Caco-2 (cell line): ENCODE measurements around the gene VSX1. TPM values are rescaled to one million over a fixed set of nuclear protein-coding genes. Genes with fewer than 3 reads are reported as not detected.

ENCODE experiments used
- BruUV-seq: library from RNA; stranded (reverse); fragments of 400-500 nt; replicated peaks from 2 replicates; lab custom pipeline; 2021; lab: Mats Ljungman, UMichigan
- CTCF ChIA-PET: fragments of 300-600 bp; sonication (Branson Sonifier 250); formaldehyde crosslinking; loops from one replicate; lab custom pipeline; 2022; ENCODE audit warnings: antibody characterized with exemption; lab: Charles Lee
- POLR2A ChIA-PET: fragments of 300-600 bp; sonication (Branson Sonifier 250); formaldehyde crosslinking; loops from one replicate; lab custom pipeline; 2022; ENCODE audit warnings: antibody characterized with exemption; lab: Charles Lee
- DNase-seq, 2 experiments: peaks; one replicate each; pipeline versions ENCODE4 v3.0.0 to v3.0.0-alpha.2; 2020 to 2022
- H3K27me3 ChIP-seq: replicated peaks from 2 replicates; pipeline ENCODE4 v1.6.0; 2011; ENCODE audit warnings: low read length; ENCODE audit not compliant: control insufficient read depth, insufficient read depth
- H3K36me3 ChIP-seq: 2 replicates; pipeline ENCODE4 v1.5.1; 2011; ENCODE audit warnings: low read length; ENCODE audit not compliant: control insufficient read depth, insufficient read depth
- H3K4me1 ChIP-seq: fragments of 250-450 bp; sonication (Bioruptor Pico); 2 replicates; pipeline ENCODE4 v1.5.1; 2020; ENCODE audit warnings: mild to moderate bottlenecking
- H3K4me3 ChIP-seq: 2 replicates; pipeline ENCODE4 v1.5.1; 2011; ENCODE audit warnings: low read depth, mild to moderate bottlenecking, control low read depth, low read length
- H3K9me3 ChIP-seq: fragments of 250-450 bp; sonication (Bioruptor Pico); 2 replicates; pipeline ENCODE4 v1.5.1; 2020; ENCODE audit warnings: mild to moderate bottlenecking, moderate library complexity
- H3K27ac Mint-ChIP-seq: one replicate; pipeline ENCODE4 v1.8.0; 2022; ENCODE audit warnings: mixed read lengths; ENCODE audit not compliant: unreplicated experiment
- H3K27me3 Mint-ChIP-seq: one replicate; pipeline ENCODE4 v1.8.0; 2022; ENCODE audit warnings: mixed read lengths; ENCODE audit not compliant: insufficient read depth, unreplicated experiment
- H3K36me3 Mint-ChIP-seq: one replicate; pipeline ENCODE4 v1.8.0; 2022; ENCODE audit warnings: mild to moderate bottlenecking, mixed read lengths; ENCODE audit not compliant: insufficient read depth, unreplicated experiment
- H3K4me1 Mint-ChIP-seq: one replicate; pipeline ENCODE4 v1.8.0; 2022; ENCODE audit warnings: low read depth, mixed read lengths; ENCODE audit not compliant: unreplicated experiment
- H3K4me3 Mint-ChIP-seq: one replicate; pipeline ENCODE4 v1.8.0; 2022; ENCODE audit warnings: mild to moderate bottlenecking, moderate library complexity, mixed read lengths; ENCODE audit not compliant: unreplicated experiment
- H3K9me3 Mint-ChIP-seq: one replicate; pipeline ENCODE4 v1.8.0; 2022; ENCODE audit warnings: mixed read lengths; ENCODE audit not compliant: unreplicated experiment
- intact Hi-C: fragments of 100-400 bp; cut with micrococcal nuclease; formaldehyde crosslinking; loops from one replicate; pipeline ENCODE4 v1.10.0; 2022; ENCODE audit not compliant: unreplicated experiment
- total RNA-seq: library from RNA; stranded (reverse); gene quantifications from 2 replicates; pipeline ENCODE4 v1.2.3, GENCODE V29; 2022
- TF ChIP-seq, protein P1 (sequence below), 2 experiments: fragments of 200-600 bp in 1 of 2; IDR thresholded peaks; 1 replicate in 1 of 2; 2 replicates in 1 of 2; pipeline versions ENCODE4 v1.5.1 to v1.8.0; 2011 to 2022; ENCODE audit warnings: antibody characterized with exemption in 1 of 2, control low read depth in 1 of 2, inconsistent platforms in 1 of 2, low read depth in 1 of 2, low read length in 1 of 2, mild to moderate bottlenecking in 1 of 2, moderate library complexity in 1 of 2; ENCODE audit not compliant: insufficient read depth in 1 of 2, severe bottlenecking in 1 of 2, unreplicated experiment in 1 of 2

Gene VSX1
- total RNA-seq, 1 experiment from 2014 or later: not detected

DNA sequence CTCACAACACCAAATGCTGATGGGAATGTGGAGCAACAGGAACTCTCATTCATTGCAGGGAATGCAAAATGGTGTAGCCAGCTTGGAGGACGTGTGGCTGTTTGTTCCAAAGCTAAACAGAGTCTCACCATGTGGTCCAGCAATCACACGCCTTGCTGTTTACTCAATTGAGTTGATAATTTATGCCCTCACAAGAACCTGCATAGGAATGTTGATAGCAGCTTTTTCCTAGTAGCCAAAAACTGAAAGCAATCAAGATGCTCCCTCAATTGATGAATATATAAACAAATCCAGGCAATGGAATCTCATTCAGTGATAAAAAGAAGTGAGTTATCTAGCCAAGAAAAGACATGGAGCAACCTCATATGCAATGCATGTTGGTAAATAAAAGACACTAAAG, 15.6 kb upstream of the VSX1 start:
- Histone ChIP-seq H3K4me1 (peaks cover 2% of the 10 kb centered on the region), H3K27me3 (no peaks in the 10 kb centered on the region), H3K4me3 (no peak overlapping the region), H3K36me3 (no peaks in the 10 kb centered on the region), H3K9me3 (no peaks in the 10 kb centered on the region)
- no peaks in the 10 kb centered on the region for H3K9me3 Mint-ChIP-seq
- CTCF ChIA-PET: no interaction called here
- peaks cover 2% of the 10 kb centered on the region for H3K4me1 Mint-ChIP-seq
- BruUV-seq: no TSS peak
- POLR2A ChIA-PET: no interaction called here
- intact Hi-C loops: no loop called here
- no peak for DNase-seq
- H3K27ac Mint-ChIP-seq: no peak overlapping the region
- no peaks in the 10 kb centered on the region for H3K36me3 Mint-ChIP-seq
- H3K27me3 Mint-ChIP-seq: peaks cover 6% of the 10 kb centered on the region
- no peak overlapping the region for H3K4me3 Mint-ChIP-seq
- TF ChIP-seq, protein P1, sequence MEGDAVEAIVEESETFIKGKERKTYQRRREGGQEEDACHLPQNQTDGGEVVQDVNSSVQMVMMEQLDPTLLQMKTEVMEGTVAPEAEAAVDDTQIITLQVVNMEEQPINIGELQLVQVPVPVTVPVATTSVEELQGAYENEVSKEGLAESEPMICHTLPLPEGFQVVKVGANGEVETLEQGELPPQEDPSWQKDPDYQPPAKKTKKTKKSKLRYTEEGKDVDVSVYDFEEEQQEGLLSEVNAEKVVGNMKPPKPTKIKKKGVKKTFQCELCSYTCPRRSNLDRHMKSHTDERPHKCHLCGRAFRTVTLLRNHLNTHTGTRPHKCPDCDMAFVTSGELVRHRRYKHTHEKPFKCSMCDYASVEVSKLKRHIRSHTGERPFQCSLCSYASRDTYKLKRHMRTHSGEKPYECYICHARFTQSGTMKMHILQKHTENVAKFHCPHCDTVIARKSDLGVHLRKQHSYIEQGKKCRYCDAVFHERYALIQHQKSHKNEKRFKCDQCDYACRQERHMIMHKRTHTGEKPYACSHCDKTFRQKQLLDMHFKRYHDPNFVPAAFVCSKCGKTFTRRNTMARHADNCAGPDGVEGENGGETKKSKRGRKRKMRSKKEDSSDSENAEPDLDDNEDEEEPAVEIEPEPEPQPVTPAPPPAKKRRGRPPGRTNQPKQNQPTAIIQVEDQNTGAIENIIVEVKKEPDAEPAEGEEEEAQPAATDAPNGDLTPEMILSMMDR (IDR thresholded peaks at IDR 0.05; ENCODE audit: insufficient read depth in 1 of 2, low read depth in 1 of 2, low read length in 1 of 2, severe bottlenecking in 1 of 2, unreplicated experiment in 1 of 2): no peak

DNA sequence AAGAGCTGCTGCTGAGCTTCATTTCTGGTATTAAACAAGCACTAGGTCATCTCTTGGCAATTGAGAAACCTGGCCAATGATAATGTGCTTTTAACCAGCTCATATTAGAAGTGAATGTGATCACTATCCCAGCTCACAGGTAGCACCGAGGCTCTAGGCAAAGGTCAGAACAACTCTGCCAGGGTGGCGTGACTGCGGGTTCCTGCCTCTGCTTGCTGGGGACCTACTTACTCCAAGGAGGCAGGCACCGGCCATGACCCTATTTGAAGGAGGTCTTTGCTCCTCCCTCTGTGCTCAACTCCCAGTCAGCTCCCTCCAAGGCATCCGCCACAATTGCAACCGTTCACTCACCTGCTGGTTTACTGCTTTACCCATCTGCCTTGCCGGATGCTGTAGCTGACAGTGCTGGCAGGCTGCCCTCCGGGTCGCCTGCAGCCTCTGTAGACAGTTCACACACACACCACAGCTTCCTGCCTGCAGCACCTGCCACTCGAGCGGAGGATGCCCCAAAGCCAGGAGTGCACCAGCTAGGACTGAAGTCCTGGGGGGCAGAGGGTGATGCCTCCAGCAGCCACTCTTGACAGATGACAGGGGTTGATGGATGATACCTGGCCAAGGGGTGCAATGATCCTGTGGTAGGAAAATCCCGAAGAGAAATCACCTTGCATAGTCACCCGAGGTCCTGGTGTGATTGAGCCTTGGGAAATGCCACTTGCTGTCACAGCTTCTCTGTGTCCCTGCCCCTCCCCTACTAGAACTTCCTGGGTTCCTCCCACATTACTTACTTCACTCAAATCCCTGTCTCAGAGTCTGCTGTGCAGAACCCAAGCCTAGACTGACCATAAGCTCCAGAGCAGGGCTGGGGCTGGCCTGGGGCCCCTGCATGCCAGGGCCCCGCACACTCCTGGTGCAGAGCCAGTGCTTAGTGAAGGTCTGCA, 8.8 kb upstream of the VSX1 start:
- TF ChIP-seq, protein P1 (IDR thresholded peaks at IDR 0.05; ENCODE audit: insufficient read depth in 1 of 2, low read depth in 1 of 2, low read length in 1 of 2, severe bottlenecking in 1 of 2, unreplicated experiment in 1 of 2): no peak
- no peak overlapping the region for H3K4me3 Mint-ChIP-seq
- no peaks in the 10 kb centered on the region for H3K36me3 Mint-ChIP-seq
- no TSS peak for BruUV-seq
- Histone ChIP-seq H3K27me3 (no peaks in the 10 kb centered on the region; the same call in 1 of the 2 replicates), H3K4me3 (no peak overlapping the region), H3K4me1 (no peaks in the 10 kb centered on the region), H3K9me3 (no peaks in the 10 kb centered on the region), H3K36me3 (no peaks in the 10 kb centered on the region)
- ChIA-PET CTCF (no interaction called here), POLR2A (no interaction called here)
- no peaks in the 10 kb centered on the region for H3K9me3 Mint-ChIP-seq
- DNase-seq: no peak
- H3K27me3 Mint-ChIP-seq: peaks cover 6% of the 10 kb centered on the region
- no peaks in the 10 kb centered on the region for H3K4me1 Mint-ChIP-seq
- H3K27ac Mint-ChIP-seq: no peak overlapping the region
- intact Hi-C loops: no loop called here

DNA sequence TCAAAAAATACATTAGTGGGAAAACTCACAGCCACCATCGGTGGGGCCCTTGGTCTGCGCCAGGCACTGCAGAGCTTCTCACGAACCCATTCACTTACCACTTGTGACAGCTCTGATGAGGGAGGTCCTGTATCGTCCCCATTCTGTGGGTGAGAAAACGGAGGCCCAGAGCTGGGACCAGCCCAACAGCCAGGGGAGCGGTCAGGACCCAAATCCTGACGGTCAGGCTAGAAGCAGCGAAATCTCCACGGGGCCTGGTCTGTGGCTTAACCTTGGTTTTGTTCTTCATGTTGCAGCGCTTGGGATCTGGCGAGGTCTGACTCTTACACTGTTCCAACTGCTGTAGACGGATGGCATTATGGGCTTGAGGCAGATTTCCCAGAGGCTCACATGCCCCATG, 7.7 kb upstream of the VSX1 start:
- Histone ChIP-seq H3K4me1 (no peaks in the 10 kb centered on the region), H3K9me3 (0 out of 2 replicates have a peak, but pooled peaks cover under 1% of the 10 kb centered on the region), H3K4me3 (no peak overlapping the region), H3K27me3 (no peaks in the 10 kb centered on the region; the same call in 1 of the 2 replicates), H3K36me3 (no peaks in the 10 kb centered on the region)
- DNase-seq: no peak
- peaks cover under 1% of the 10 kb centered on the region for H3K27me3 Mint-ChIP-seq
- H3K9me3 Mint-ChIP-seq: no peaks in the 10 kb centered on the region
- intact Hi-C loops: no loop called here
- TF ChIP-seq, protein P1 (IDR thresholded peaks at IDR 0.05; ENCODE audit: insufficient read depth in 1 of 2, low read depth in 1 of 2, low read length in 1 of 2, severe bottlenecking in 1 of 2, unreplicated experiment in 1 of 2): no peak
- POLR2A ChIA-PET: no interaction called here
- BruUV-seq: no TSS peak
- CTCF ChIA-PET: no interaction called here
- H3K27ac Mint-ChIP-seq: no peak overlapping the region
- H3K4me1 Mint-ChIP-seq: no peaks in the 10 kb centered on the region
- H3K36me3 Mint-ChIP-seq: no peaks in the 10 kb centered on the region
- H3K4me3 Mint-ChIP-seq: no peak overlapping the region
